NCI-H2107 treated with DMSO at 0.1 percent for 48 hours (cell line): ENCODE results near the gene ABHD1.
A peak's percentile ranks its signal among the peaks of the same experiment; 100 is the strongest.
"Not testable (repeated sequence)": the region's sequence is repeated elsewhere in the genome, so short reads cannot be mapped to it uniquely, and the experiment has no call there.

ENCODE experiments used
- DNase-seq: peaks from one replicate; lab custom pipeline; 2025; ENCODE audit not compliant: unreplicated experiment; lab: John Stamatoyannopoulos, UW

The ABHD1 gene

GRCh38 chr2:27123302-27124150 lies at the start of gene ABHD1:
ABHD1 (plus strand) TSS chr2:27123815; CDS start chr2:27123949, 134 bp downstream.
- DNase-seq: no peak

GRCh38 chr2:27074738-27075565 lies 48.7 kb upstream of the ABHD1 start:
- no peak for DNase-seq

GRCh38 chr2:27075566-27075871 lies 48.1 kb upstream of the ABHD1 start:
- DNase-seq: not testable (repeated sequence)

GRCh38 chr2:27076323-27076722 lies 47.3 kb upstream of the ABHD1 start:
- no peak for DNase-seq

GRCh38 chr2:27077231-27077630 lies 46.4 kb upstream of the ABHD1 start:
- no peak for DNase-seq

- DNase-seq: no peak
Measured at GRCh38 chr2:27078267-27079194, 45.1 kb upstream of the ABHD1 start, which contains the start of gene EMILIN1. EMILIN1 (plus strand) TSS chr2:27078615; CDS start chr2:27079066, 451 bp downstream.

GRCh38 chr2:27079233-27080139 lies 44.1 kb upstream of the ABHD1 start:
- DNase-seq: no peak

- no peak for DNase-seq
Measured at GRCh38 chr2:27080140-27080469, 43.5 kb upstream of the ABHD1 start.

GRCh38 chr2:27080603-27080936 lies 43.0 kb upstream of the ABHD1 start:
- no peak for DNase-seq

- DNase-seq: no peak
Measured at GRCh38 chr2:27081984-27082772, 41.4 kb upstream of the ABHD1 start.

- no peak for DNase-seq
Measured at GRCh38 chr2:27082773-27083409, 40.7 kb upstream of the ABHD1 start.

- peak; percentile 19 for DNase-seq
Measured at GRCh38 chr2:27083410-27084296, 40.0 kb upstream of the ABHD1 start.

GRCh38 chr2:27084297-27085061 lies 39.1 kb upstream of the ABHD1 start:
- no peak for DNase-seq

GRCh38 chr2:27085062-27085672 lies 38.4 kb upstream of the ABHD1 start:
- DNase-seq: no peak

GRCh38 chr2:27085673-27086089 lies 37.9 kb upstream of the ABHD1 start:
- no peak for DNase-seq

- DNase-seq: peak; percentile 79
Measured at GRCh38 chr2:27086090-27086723, 37.4 kb upstream of the ABHD1 start.
